ENCODE data around the gene TPPP.

Gene TPPP

GRCh38 chr5:654071-654778 lies 38.9 kb downstream of the TPPP start:
- TF ChIP-seq CTCF (IDR thresholded peaks at IDR 0.05; ENCODE audit: low read depth, low read length) = no peak
- H3K4me3 ChIP-seq (ENCODE audit: low read depth, low read length) = no peak overlapping the region

GRCh38 chr5:652773-653350 lies 40.3 kb downstream of the TPPP start:
- TF ChIP-seq CTCF (IDR thresholded peaks at IDR 0.05; ENCODE audit: low read depth, low read length) = no peak
- H3K4me3 ChIP-seq (ENCODE audit: low read depth, low read length) = no peak overlapping the region

GRCh38 chr5:652023-652515 lies 41.1 kb downstream of the TPPP start:
- TF ChIP-seq CTCF (IDR thresholded peaks at IDR 0.05; ENCODE audit: low read depth, low read length) = no peak
- no peak overlapping the region for H3K4me3 ChIP-seq (ENCODE audit: low read depth, low read length)

GRCh38 chr5:651296-652022 lies 41.7 kb downstream of the TPPP start:
- no peak for TF ChIP-seq CTCF (IDR thresholded peaks at IDR 0.05; ENCODE audit: low read depth, low read length)
- no peak overlapping the region for H3K4me3 ChIP-seq (ENCODE audit: low read depth, low read length)

- TF ChIP-seq CTCF (IDR thresholded peaks at IDR 0.05; ENCODE audit: low read depth, low read length) = no peak
- H3K4me3 ChIP-seq (ENCODE audit: low read depth, low read length) = no peak overlapping the region
Measured at GRCh38 chr5:647727-648126, 45.4 kb downstream of the TPPP start.

GRCh38 chr5:647311-647710 lies 45.8 kb downstream of the TPPP start:
- no peak for TF ChIP-seq CTCF (IDR thresholded peaks at IDR 0.05; ENCODE audit: low read depth, low read length)
- H3K4me3 ChIP-seq (ENCODE audit: low read depth, low read length) = no peak overlapping the region

Data from WI38 (cell line).